HG02938 (cell line): Measurements from ENCODE around the gene VAMP7.
"Not testable (repeated sequence)": the region's sequence is repeated elsewhere in the genome, so short reads cannot be mapped to it uniquely, and the experiment has no call there.

ENCODE experiments used
- ATAC-seq: cut with Tn5 transposase; IDR thresholded peaks from one replicate; pipeline ENCODE4 v1.9.1; 2021; ENCODE audit warnings: mild to moderate bottlenecking, moderate library complexity; ENCODE audit not compliant: unreplicated experiment

The VAMP7 gene

GRCh38 chrX:155900765-155901164, 19.6 kb downstream of the VAMP7 start:
- ATAC-seq: no peak

- not testable (repeated sequence) for ATAC-seq
These were observed 26.5 kb downstream of the VAMP7 start for GRCh38 chrX:155907661-155908060.

GRCh38 chrX:155923200-155923599, 42.1 kb downstream of the VAMP7 start:
- ATAC-seq: no peak

- ATAC-seq: not testable (repeated sequence)
These were observed 49.9 kb downstream of the VAMP7 start for GRCh38 chrX:155930852-155931618.

GRCh38 chrX:155938132-155938531, 57.0 kb downstream of the VAMP7 start:
- no peak for ATAC-seq

GRCh38 chrX:155949098-155949497, 68.0 kb downstream of the VAMP7 start:
- no peak for ATAC-seq

GRCh38 chrX:155951237-155951789, 70.2 kb downstream of the VAMP7 start:
- ATAC-seq: no peak

- ATAC-seq: no peak
These were observed 71.9 kb downstream of the VAMP7 start for GRCh38 chrX:155953055-155953454.

- ATAC-seq: no peak
These were observed 73.6 kb downstream of the VAMP7 start for GRCh38 chrX:155954793-155955192.

- no peak for ATAC-seq
These were observed 75.0 kb downstream of the VAMP7 start for GRCh38 chrX:155956099-155956498.

GRCh38 chrX:155956649-155957048, 75.5 kb downstream of the VAMP7 start:
- ATAC-seq: no peak

GRCh38 chrX:155957843-155958242, 76.7 kb downstream of the VAMP7 start:
- no peak for ATAC-seq

- ATAC-seq: no peak
These were observed 78.0 kb downstream of the VAMP7 start for GRCh38 chrX:155959018-155959587.

GRCh38 chrX:155962906-155963305, 81.8 kb downstream of the VAMP7 start:
- ATAC-seq: no peak

GRCh38 chrX:155966876-155967275, 85.7 kb downstream of the VAMP7 start:
- no peak for ATAC-seq

- no peak for ATAC-seq
These were observed 86.6 kb downstream of the VAMP7 start for GRCh38 chrX:155967653-155968325.

GRCh38 chrX:155968326-155968661, 87.1 kb downstream of the VAMP7 start:
- ATAC-seq: no peak

- ATAC-seq: no peak
These were observed 87.6 kb downstream of the VAMP7 start for GRCh38 chrX:155968791-155969190.

GRCh38 chrX:155971658-155972057, 90.5 kb downstream of the VAMP7 start:
- ATAC-seq: not testable (repeated sequence)

- ATAC-seq: not testable (repeated sequence)
These were observed 91.1 kb downstream of the VAMP7 start for GRCh38 chrX:155972241-155972640.

GRCh38 chrX:155983326-155983725, 102.2 kb downstream of the VAMP7 start:
- no peak for ATAC-seq

- ATAC-seq: no peak
These were observed 104.1 kb downstream of the VAMP7 start for GRCh38 chrX:155985208-155985607.
